H4 (cell line): ENCODE data around the gene IFT122. TPM values are rescaled to one million over a fixed set of nuclear protein-coding genes. Genes with fewer than 3 reads are reported as not detected.

Experiments
- DNase-seq: peaks from one replicate; pipeline ENCODE4 v3.0.0-alpha.2; 2015; ENCODE audit warnings: low spot score
- total RNA-seq: library from RNA; depleted of rRNA; stranded (reverse); fragments of >200 nt; shearing (Covaris generic); gene quantifications from 2 replicates; pipeline ENCODE4 v1.2.3, GENCODE V29; 2014

IFT122 gene
- total RNA-seq, 1 experiment from 2014 or later: 12.4 TPM

DNA sequence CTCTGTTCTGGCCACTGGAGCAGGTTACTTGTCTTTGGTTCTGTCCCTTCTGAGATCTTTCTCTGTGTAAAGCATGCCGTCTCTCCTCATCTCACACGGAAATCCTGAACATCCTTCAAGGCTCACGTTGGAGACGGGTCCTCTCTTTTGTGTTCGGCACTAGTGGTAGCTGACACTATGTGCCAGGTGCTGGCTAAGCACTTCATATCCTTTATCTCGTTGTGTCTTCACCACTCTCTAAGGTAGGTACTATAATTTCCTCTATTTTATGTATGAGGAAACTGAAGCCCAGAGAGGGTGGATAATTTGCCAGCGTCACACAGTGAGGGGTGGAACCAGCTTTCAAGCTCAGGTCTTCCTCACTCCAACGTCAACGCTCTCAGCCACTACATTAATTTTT, 1.2 kb downstream of the IFT122 start:
- no peak for DNase-seq

DNA sequence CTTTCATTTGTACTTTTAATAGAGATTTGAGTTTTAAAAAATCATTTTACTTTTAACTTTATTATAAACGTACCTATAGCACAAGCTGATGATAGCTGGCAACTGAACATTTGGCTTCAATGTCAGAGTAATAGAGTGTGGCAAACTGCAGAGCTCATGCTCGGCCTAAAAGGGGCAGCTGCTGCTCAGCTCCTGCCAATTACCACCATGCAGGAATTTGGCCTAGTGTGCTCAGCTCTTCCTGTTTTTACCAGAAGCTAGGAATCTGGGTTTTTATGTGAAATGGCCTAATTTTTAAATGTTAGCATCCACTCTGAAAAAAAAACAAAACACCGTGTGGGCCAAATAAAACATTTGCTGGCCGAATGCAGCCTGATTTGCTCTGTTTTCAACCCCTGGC, 1.8 kb downstream of the IFT122 start:
- DNase-seq: peak; percentile 25

DNA sequence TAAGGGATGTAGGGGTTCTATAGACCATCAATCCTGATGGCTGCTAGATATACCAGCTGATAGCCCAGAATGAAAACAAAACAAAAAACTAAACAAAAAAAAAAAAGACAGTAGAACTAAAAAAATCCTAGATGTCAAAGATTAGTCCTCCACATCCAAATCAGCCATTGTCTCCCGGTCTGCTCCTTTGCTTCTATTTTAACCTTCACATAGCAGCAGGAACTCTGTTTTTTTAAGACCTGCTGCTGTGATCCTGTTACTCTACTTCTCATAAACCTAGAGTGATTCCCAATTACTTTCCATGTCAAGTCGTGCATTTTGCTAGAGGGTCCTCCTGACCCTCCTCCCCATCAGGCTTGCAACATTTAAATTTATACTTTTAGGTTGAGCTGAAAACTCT, 2.5 kb downstream of the IFT122 start:
- DNase-seq: no peak

DNA sequence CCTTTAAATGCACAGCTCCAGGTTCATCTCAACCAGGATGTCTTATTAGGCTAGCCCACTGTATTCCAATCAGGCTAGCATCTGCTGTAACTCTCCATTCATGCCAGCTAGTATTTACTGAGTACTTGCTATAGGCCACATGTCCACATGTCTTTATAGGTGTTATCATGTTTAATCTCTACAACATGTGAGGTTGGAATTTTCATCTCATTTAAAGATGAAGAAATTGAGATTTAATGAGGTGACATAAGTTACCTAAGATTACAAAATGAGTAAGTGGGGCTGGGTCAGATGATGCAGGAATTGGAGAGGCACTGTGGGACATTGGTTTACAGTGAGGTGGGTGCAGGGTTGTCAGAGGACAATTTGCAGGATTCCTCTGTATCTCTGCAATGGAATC, 2.9 kb downstream of the IFT122 start:
- no peak for DNase-seq

DNA sequence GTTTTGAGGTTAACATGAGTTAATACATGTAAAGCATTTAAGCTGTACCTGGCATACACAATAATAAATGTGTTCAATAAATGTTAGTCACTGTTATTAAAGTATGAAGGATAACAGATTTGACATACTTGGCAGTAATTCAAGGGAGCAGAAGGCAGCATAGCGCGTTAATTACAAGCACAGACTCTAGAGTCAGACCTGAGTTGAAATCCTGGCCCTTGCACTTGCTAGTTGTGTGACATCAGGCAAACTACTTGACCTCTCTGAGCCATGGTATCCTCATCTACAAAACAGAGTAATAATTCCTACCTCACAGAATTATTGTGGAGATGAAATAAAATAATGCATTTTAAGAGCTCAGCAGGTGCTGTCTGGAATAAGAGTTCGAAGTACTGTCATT, 5.4 kb downstream of the IFT122 start:
- DNase-seq: no peak

DNA sequence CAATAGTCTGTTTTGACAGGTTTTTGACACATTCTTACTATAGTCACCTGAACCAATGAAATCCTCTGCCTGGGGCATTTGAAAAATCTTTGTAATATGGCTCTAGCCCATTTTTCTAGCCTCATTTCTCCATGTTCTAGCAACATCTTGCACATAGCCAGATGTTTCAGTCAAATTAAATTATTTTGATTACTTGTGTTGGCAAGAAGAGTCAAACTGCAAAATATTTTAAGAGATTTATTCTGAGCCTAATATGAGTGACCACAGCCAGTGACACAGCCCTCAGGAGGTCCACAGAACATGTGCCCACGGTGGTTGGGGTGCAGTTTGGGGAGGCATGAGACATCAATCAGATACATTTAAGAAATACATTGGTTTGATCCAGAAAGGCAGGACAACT, 6.9 kb downstream of the IFT122 start:
- DNase-seq: no peak

DNA sequence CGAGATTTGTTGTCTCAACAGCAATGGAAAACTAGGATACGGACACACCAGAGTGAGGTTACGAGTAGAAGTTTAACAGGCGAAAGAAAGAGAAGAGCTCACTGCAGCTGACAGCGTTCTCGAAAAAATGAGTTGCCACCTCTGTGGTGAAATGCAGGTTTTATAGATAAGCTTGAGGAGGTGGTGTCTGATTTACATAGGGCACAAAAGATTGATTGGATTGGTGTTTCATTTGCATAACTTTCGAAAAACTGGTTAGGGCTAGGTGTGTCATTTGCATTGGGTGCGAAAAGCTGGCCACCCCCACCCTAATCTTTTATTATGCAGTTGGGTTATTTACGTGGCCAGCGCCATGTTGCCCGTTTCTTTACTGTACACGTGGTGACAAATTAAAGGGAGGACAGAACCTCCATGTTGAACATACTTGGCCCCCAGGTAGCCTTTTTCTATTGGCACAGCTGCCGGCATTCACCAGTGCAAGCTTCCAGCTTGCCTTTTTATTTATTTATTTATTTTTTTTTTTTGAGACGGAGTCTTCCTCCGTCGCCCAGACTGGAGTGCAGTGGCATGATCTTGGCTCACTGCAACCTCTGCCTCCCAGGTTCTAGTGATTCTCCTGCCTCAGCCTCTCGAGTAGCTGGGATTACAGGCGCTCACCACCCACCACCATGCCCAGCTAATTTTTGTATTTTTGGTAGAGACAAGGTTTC, 8.3 kb downstream of the IFT122 start:
- DNase-seq: no peak

DNA sequence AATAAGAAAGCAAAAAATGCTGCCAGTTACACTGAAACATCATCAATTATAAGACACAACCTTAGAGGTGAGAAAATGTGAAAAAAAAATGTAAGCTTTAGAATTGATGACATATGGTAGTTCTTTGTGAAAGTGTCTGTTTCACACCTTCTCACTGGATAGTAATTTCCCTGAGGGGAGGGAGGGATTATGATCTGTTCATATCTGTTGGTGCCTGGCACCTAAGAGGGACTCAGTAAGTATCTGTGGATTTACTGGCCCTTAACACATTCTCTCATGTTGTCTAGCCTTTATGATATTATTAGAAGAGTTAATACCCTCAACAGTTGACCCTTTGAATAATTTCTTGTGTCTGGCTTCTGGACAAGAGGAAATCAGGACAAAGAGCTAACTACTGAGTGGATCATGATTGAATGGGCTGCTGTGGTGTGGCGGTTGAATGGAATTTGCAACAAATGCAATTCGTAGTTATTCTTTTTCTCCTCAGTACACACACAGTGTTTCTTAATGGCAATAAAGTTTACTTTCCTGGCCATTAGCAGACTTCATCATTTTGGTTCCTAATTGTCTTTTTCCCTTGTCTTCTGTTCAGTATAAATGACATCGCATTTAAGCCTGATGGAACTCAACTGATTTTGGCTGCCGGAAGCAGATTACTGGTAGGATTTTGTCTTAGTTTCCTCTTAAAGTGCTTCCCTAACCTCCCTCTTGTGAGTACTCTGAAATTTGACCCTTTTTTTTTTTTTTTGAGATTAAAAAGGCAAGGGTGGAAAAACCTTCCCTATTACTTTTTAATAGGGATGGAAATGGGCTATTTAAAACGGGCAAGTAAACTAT, 9.5 kb downstream of the IFT122 start:
- DNase-seq: no peak

DNA sequence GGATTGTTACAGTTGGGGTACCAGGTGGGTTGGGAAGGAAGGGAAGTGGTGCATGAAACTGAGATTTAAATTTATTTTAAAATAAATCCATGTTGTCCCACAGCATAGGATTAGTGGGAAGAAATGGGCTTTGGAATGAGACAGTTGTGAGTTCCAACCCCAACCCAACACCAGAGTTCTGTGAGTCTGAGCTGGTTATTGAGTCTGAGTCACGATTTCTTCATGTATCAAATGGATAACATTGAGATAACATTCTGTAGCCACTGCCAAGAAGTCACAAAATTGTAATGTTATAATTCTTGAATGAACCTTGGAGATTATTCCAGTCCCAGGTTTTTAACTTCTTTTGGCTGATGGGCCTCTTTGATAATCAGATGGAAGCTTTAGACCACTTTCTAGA, 13.7 kb downstream of the IFT122 start:
- no peak for DNase-seq

DNA sequence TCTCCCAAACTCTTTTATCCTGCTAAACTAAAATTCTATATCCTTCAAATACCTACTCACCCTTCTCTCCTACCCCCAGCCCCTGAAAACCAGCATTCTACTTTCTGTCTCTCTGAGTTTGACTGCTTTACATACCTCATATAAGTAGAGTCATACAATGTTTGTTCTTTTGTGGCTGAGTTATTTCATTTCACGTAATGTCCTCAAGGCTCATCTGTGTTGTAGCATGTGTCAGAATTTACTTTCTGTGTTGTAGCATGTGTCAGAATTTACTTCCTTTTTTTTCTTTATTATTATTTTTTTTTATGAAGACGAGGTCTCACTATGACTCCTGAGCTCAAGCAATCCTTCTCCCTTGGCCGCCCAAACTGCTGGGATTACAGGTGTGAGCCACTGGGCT, 20.1 kb downstream of the IFT122 start:
- no peak for DNase-seq

DNA sequence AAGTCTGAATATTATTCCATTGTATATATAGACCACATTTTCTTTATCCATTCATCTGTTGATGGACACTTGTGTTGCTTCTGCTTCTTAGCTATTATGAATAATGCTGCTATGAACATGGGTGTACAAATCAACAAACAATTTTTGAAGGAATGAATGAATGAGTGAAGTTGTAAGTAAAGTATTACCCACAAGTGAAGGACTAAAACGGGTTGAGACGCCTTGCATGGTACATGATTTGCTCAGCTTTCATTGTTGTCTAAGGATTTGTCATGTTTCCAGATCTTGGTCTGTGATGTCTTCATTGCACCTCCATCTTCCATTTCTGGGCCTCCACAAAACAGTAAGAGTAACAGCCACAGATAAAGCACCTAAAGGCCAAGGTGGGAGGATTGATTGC, 20.5 kb downstream of the IFT122 start:
- no peak for DNase-seq

DNA sequence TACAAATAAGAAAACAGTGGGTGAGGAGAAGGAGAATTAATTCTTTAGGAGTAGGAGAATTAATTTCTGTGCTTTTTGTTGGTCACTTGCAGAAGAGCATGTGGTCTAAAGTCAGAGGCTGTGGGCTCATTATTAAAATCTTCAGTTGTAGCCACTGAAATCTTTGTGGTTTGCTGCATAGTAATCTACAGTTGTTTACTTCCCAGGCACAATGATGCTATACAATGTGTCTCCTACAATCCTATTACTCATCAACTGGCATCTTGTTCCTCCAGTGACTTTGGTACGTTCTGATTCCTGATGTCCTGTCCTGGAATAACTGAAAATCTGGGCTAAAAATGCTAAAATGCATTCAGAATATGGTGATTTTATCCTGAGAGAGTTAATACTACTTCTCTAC, 21.0 kb downstream of the IFT122 start:
- peak; percentile 72 for DNase-seq

DNA sequence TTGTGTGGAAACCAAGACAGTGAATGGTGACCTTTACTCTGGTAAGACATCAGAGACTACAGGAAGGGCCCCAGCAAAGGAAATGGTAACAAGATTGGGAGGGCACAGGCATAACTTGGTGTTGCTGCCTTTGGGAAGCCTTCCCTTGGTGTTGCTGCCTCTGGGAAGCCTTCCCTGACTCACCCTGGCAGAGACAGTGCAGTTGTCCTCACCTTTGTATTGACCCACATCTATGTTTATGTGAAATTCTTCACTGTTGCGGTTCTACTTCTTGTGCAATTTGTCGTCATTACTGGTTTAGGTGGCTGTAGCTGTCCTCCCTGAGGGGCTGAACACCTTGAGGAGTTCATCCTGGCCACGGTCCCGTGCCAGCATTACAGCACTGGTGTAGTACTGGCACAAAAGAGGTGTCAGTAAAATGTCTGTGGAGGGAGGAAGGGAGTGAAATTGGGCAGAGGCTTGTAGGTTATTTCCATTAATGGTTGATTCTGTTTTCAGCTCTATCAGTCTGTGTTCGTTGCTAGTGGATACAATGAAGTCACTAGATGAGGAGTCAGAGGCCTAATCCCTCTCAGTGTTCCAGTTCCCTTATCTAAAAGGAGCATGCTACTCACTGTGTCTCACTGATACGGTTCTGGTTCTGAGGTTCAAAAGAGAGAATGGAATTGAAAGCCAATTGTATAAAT, 21.6 kb downstream of the IFT122 start:
- DNase-seq: peak; percentile 61

DNA sequence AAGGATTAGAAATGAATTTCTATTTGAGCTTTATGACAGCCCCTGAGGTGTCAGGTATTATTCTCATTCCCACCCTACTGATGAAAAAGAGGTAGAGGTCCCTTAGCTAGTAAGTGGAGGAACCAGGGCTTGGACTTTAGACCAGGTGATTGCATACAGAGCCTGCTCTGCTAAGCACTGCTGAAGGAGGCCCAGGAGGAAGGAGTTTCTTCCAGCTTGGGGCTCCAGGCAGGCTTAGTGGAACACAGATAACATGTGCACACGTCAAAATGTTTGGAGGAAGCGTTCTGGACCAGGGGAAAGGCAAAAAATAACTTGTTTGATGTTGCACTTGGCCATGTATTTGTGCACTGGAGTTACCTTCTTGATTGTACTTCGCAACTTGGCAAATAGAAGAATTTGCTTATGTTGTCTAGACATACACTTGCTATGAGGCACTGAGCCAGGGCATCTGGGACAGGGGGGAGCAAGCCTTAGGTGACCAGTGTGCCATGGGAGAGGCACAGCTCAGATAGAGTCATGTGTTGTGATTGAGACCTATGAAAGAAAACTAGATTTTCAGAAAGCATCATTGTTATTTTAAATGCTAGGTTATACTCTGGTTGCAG, 22.4 kb downstream of the IFT122 start:
- no peak for DNase-seq

DNA sequence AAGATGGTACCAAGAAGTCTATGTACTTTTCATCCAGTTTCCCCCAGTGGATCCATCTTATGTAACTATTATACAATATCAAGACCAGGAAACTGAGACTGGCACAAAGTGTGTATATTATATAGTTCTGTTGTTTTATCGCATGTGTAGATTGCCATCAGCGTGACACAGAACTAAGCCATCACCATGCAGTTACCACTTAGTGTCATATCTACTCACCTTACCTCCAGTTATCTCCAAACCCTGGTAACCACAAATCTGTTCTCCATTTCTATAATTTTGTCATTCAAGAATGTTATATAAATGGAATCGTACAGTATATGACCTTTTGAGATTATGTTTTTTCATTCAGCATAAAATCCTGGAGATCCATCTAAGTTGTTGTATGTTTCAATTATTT, 23.1 kb downstream of the IFT122 start:
- DNase-seq: no peak

DNA sequence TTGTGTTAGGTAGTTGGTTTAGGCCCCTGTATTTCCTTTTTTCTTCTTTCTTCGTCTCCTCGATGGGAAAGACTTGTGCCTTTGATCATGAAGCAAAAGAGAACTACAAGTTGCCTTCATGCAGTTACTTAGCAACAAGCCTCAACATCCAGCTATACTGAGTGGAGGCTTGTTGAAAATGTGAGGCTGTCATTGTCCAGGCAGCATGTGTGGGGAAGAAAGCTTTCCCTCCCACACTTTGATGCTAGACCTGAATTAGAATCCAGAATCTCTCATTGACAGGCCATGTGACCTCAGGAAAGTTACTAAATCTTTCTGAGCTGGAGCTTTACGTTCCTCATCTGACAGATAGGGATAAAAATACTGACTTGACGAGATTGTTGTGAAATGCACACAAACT, 23.7 kb downstream of the IFT122 start:
- DNase-seq: no peak

DNA sequence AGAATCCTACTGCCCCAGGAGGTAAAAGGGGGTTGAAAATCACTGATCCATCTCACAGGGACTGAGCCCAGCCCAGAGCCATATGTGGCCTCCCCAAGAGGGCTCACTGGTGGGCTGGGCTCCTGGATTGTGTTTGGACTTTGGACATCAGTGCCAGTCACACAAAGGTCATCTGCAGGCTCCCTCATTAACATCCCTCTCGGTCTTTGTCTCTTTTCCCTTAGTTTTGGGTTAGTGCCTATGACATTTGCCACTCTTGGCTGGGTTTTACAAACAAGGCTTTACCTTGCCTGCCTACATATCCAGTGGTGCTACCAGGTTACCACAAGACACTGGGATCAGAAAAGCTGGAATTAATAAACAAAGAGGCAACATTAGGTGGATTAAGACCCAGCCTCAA, 27.9 kb downstream of the IFT122 start:
- no peak for DNase-seq

DNA sequence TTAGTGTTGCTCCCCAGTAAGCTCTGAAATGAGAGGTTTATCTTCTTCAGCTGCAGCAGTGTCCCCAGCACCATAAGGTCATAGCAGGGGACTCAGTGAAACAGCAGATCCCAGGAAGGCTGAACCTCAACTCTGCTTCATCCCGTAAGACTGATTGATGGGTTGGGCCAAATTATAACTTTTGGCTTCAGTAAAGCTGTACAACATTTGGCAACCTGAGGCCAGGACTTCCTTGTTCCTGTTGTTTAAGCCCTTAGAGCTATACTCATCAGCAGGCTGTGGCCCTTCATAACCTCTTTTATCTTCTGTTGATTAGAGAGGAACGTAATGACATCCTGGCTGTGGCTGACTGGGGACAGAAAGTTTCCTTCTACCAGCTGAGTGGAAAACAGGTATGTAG, 29.0 kb downstream of the IFT122 start:
- no peak for DNase-seq

DNA sequence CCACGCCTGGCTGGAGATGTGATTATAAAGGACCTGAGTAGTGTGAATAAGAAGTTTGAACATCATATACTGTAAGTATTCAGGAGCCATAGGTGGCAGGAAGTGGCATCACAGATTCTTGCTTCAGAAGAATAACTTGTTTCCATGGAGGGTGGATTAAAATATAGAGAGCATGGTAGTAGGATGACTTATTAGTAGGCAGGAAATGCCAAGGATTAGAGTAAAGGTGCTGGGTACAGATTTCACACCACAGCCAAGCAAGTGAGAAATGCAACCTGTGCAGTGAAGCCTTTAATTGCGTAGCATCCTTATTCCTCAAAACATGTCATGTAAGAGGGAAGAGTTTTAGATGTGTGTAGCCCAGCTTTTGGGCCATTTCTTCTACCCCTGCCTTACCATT, 30.8 kb downstream of the IFT122 start:
- no peak for DNase-seq

DNA sequence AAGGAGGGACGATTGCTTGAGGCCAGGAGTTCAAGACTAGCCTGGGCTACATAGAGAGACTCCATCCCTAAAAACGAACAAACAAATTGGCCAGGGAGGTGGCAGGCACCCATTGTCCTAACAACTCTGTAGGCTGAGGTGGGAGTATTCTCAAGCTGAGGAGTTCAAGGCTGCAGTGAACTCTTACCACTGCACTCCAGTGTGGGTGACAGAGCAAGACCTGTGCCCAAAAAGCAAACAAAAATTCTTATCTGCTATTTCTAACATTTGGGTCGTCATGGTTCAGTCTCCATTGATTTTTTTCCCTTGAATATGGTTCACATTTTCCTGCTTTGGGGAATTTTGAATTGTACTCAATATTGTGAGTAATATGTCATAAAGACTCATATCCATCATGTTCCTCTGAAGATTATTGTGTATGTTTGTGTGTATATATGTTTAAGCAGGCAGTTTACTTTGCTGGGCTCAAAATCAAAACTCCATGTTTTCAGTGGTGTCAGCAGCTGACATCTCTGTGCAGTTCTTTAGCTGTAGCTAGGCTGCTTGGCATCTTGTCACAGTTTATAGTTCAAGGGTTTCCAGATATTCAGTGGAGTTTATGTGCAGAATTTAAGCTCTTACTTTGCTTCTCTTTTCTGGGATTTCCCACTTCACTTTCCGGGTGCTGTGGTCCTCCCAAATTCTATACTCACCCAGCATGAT, 33.2 kb downstream of the IFT122 start:
- no peak for DNase-seq

DNA sequence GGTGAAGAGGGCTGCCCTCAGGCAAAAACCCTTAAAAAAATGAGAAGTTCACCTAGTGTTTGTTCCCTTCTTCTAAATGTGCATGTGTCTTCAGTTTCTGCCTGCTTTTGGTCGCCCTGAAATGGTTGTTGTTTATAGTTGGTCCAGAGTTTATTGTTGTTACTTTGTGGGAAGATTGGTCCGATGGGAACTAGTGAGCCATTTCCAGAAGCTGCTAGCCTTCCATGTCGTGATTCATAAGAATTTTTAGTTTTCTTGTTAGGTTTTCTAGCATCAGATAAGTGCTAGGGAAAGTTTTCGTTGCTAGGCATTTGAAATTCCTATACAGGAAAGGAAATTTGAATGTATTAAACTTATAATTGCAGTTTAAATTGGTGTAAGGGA, 33.7 kb downstream of the IFT122 start:
- DNase-seq: no peak
